GM12878 (cell line): Measurements from ENCODE around the gene FAM110A. TPM values are rescaled to one million over a fixed set of nuclear protein-coding genes. Genes with fewer than 3 reads are reported as not detected.

Experiments used
- BHLHE40 ChIP-seq, 2 experiments: fragments of 450-650 bp in 1 of 2; IDR thresholded peaks; 2 replicates each; pipeline ENCODE4 v1.6.1; 2011 to 2017; ENCODE audit warnings: low read depth in 2 of 2, borderline replicate concordance in 1 of 2, improper control_type of control experiment in 1 of 2, low read length in 1 of 2, mild to moderate bottlenecking in 1 of 2
- CHD1 ChIP-seq: IDR thresholded peaks from 2 replicates; pipeline ENCODE4 v1.6.1; 2012; ENCODE audit warnings: low read depth, low read length, improper control_type of control experiment
- E2F8 ChIP-seq: fragments of 450-650 bp; IDR thresholded peaks from 2 replicates; pipeline ENCODE4 v1.6.1; 2018; ENCODE audit warnings: mild to moderate bottlenecking, low read depth, moderate library complexity; ENCODE audit not compliant: partially characterized antibody
- E4F1 ChIP-seq: fragments of 450-650 bp; IDR thresholded peaks from 2 replicates; pipeline ENCODE4 v1.6.1; 2018; ENCODE audit warnings: borderline replicate concordance, mild to moderate bottlenecking; ENCODE audit not compliant: partially characterized antibody
- KAT2A ChIP-seq: conservative IDR thresholded peaks from 2 replicates; pipeline ENCODE4 v1.6.1; 2011; ENCODE audit warnings: low read depth, low read length; ENCODE audit not compliant: control insufficient read depth
- NR2C1 ChIP-seq: fragments of 450-650 bp; IDR thresholded peaks from 2 replicates; pipeline ENCODE4 v1.6.1; 2017; ENCODE audit warnings: antibody characterized with exemption, mild to moderate bottlenecking, moderate library complexity
- REST ChIP-seq: IDR thresholded peaks from 2 replicates; pipeline ENCODE4 v1.6.1; 2012; ENCODE audit warnings: mild to moderate bottlenecking, low read depth, low read length
- WRNIP1 ChIP-seq: IDR thresholded peaks from 2 replicates; pipeline ENCODE4 v1.6.1; 2011; ENCODE audit warnings: low read depth, low read length, improper control_type of control experiment, borderline replicate concordance
- ZNF384 ChIP-seq: IDR thresholded peaks from 2 replicates; pipeline ENCODE4 v1.6.1; 2012; ENCODE audit warnings: low read depth, mild to moderate bottlenecking, low read length, improper control_type of control experiment, borderline replicate concordance
- ZNF687 ChIP-seq: fragments of 450-650 bp; IDR thresholded peaks from 2 replicates; pipeline ENCODE4 v1.6.1; 2017; ENCODE audit warnings: mild to moderate bottlenecking, moderate library complexity
- ZZZ3 ChIP-seq: IDR thresholded peaks from 2 replicates; pipeline ENCODE4 v1.6.1; 2011; ENCODE audit warnings: low read depth; ENCODE audit not compliant: control insufficient read depth, insufficient read length
- polyA plus RNA-seq, 11 experiments: library from polyadenylated mRNA; depleted of rRNA in 4 of 11; unstranded in 6 of 11; stranded (reverse) in 5 of 11; fragments of >200 nt; fragmentation: Nextera tagmentation in 4 of 11; fragmentation: Illumina TruSeq in 1 of 11; extraction: Ambion mirVana in 4 of 11; extraction: Trizol in 1 of 11; gene quantifications; 1 replicate in 1 of 11; 2 replicates in 10 of 11; pipeline versions ENCODE4 v1.2.1 to v1.2.3, GENCODE V29; 2011 to 2016; ENCODE audit warnings: inconsistent platforms in 2 of 11, missing spikeins in 2 of 11, low read depth in 1 of 11
- total RNA-seq, 4 experiments: library from RNA; depleted of rRNA in 3 of 4; stranded (reverse); fragments of >200 nt in 3 of 4; fragmentation: Illumina TruSeq in 1 of 4; extraction: Trizol in 1 of 4; gene quantifications; 2 replicates each; pipeline versions ENCODE4 v1.2.1 to v1.2.3, GENCODE V29; 2013 to 2021

Gene FAM110A
- total and polyA plus RNA-seq, 10 of the 15 experiments (the other 5 are each of a cell fraction or from before 2014, with no cell fraction given) = 1.1 to 14.8 (median 7.4) TPM

- TF ChIP-seq E4F1 = no peak
- TF ChIP-seq ZNF384 = no peak
- TF ChIP-seq CHD1 = no peak
- TF ChIP-seq BHLHE40 (IDR thresholded peaks at IDR 0.05; ENCODE audit: borderline replicate concordance in 1 of 2, low read depth in 2 of 2, low read length in 1 of 2) = no peak
- TF ChIP-seq ZNF687 = no peak
- TF ChIP-seq REST = no peak
- no peak for TF ChIP-seq E2F8
- no peak for TF ChIP-seq NR2C1
- no peak for TF ChIP-seq KAT2A
- TF ChIP-seq WRNIP1 = no peak
- no peak for TF ChIP-seq ZZZ3
These were observed 5.5 kb downstream of the FAM110A start (continued) for GRCh38 chr20:839015-839414.
